ENCODE measurements around the gene PPARA. TPM values are rescaled to one million over a fixed set of nuclear protein-coding genes. Genes with fewer than 3 reads are reported as not detected.
"Not testable (repeated sequence)": the region's sequence is repeated elsewhere in the genome, so short reads cannot be mapped to it uniquely, and the experiment has no call there.

The PPARA gene
- total RNA-seq, 1 experiment from 2014 or later, result 10.0 TPM

GRCh38 chr22:46169628-46170027, 19.3 kb downstream of the PPARA start:
- peak; percentile 26 for DNase-seq (ENCODE audit: low read depth)

- DNase-seq (ENCODE audit: low read depth), result peak; percentile 91
Measured at GRCh38 chr22:46171940-46172339, 21.6 kb downstream of the PPARA start.

- DNase-seq (ENCODE audit: low read depth), result peak; percentile 27
Measured at GRCh38 chr22:46172522-46173110, 22.3 kb downstream of the PPARA start.

GRCh38 chr22:46173152-46173551, 22.8 kb downstream of the PPARA start:
- DNase-seq (ENCODE audit: low read depth), result no peak

GRCh38 chr22:46175631-46176030, 25.3 kb downstream of the PPARA start:
- peak; percentile 74 for DNase-seq (ENCODE audit: low read depth)

GRCh38 chr22:46176508-46177003, 26.2 kb downstream of the PPARA start:
- no peak for DNase-seq (ENCODE audit: low read depth)

GRCh38 chr22:46178755-46179505, 28.6 kb downstream of the PPARA start:
- no peak for DNase-seq (ENCODE audit: low read depth)

- no peak for DNase-seq (ENCODE audit: low read depth)
Measured at GRCh38 chr22:46179748-46180147, 29.4 kb downstream of the PPARA start.

GRCh38 chr22:46180370-46181137, 30.2 kb downstream of the PPARA start:
- DNase-seq (ENCODE audit: low read depth), result no peak

GRCh38 chr22:46183733-46184132, 33.4 kb downstream of the PPARA start:
- DNase-seq (ENCODE audit: low read depth), result no peak

GRCh38 chr22:46185283-46185682, 35.0 kb downstream of the PPARA start:
- DNase-seq (ENCODE audit: low read depth), result no peak

GRCh38 chr22:46187862-46188261, 37.5 kb downstream of the PPARA start:
- DNase-seq (ENCODE audit: low read depth), result peak; percentile 52

GRCh38 chr22:46192210-46192993, 42.1 kb downstream of the PPARA start:
- DNase-seq (ENCODE audit: low read depth), result no peak

- DNase-seq (ENCODE audit: low read depth), result no peak
Measured at GRCh38 chr22:46193898-46194310, 43.6 kb downstream of the PPARA start.

GRCh38 chr22:46195487-46196165, 45.3 kb downstream of the PPARA start:
- no peak for DNase-seq (ENCODE audit: low read depth)

GRCh38 chr22:46196278-46196677, 46.0 kb downstream of the PPARA start:
- DNase-seq (ENCODE audit: low read depth), result no peak

- DNase-seq (ENCODE audit: low read depth), result no peak
Measured at GRCh38 chr22:46198274-46198673, 47.9 kb downstream of the PPARA start.

GRCh38 chr22:46198806-46199205, 48.5 kb downstream of the PPARA start:
- DNase-seq (ENCODE audit: low read depth), result not testable (repeated sequence)

GRCh38 chr22:46201059-46201757, 50.9 kb downstream of the PPARA start:
- no peak for DNase-seq (ENCODE audit: low read depth)

- DNase-seq (ENCODE audit: low read depth), result no peak
Measured at GRCh38 chr22:46202897-46203600, 52.7 kb downstream of the PPARA start.

Measured in M059J (cell line).